Heart left ventricle (tissue), 16 donors: ENCODE measurements around the gene ZFR2. TPM values are rescaled to one million over a fixed set of nuclear protein-coding genes. Genes with fewer than 3 reads are reported as not detected.
A peak's percentile ranks its signal among the peaks of the same experiment; 100 is the strongest.

Source experiments
- ATAC-seq, 4 donors: fragments of 200-7000 bp; cut with Tn5 transposase; one replicate each; pipeline ENCODE4 v1.9.1; 2020 to 2022; ENCODE audit warnings: moderate library complexity in 4 of 4, mild to moderate bottlenecking in 3 of 4, moderate number of reproducible peaks in 1 of 4
- DNase-seq, 5 donors: peaks; one replicate each; pipeline ENCODE4 v3.0.0-alpha.2; 2020
- H3K27ac ChIP-seq, 12 donors: fragments of 200-600 bp; sonication (generic) in 4 of 12; one replicate each; pipeline versions ENCODE4 v1.5.0 to v1.8.0; 2016 to 2022; ENCODE audit warnings: mild to moderate bottlenecking in 2 of 12
- H3K27me3 ChIP-seq, 9 donors: fragments of 200-600 bp; sonication (generic) in 2 of 9; one replicate each; pipeline versions ENCODE4 v1.5.1 to v1.8.0; 2016 to 2022; ENCODE audit warnings: mild to moderate bottlenecking in 3 of 9
- H3K36me3 ChIP-seq, 9 donors: fragments of 200-600 bp; sonication (generic) in 2 of 9; one replicate each; pipeline versions ENCODE4 v1.5.0 to v1.8.0; 2018 to 2022; ENCODE audit warnings: mild to moderate bottlenecking in 2 of 9
- H3K4me1 ChIP-seq, 12 donors: fragments of 200-600 bp; sonication (generic) in 4 of 12; one replicate each; pipeline versions ENCODE4 v1.5.0 to v1.8.0; 2016 to 2022; ENCODE audit warnings: mild to moderate bottlenecking in 3 of 12
- H3K4me3 ChIP-seq, 12 donors: fragments of 200-600 bp; sonication (generic) in 4 of 12; one replicate each; pipeline versions ENCODE4 v1.5.0 to v1.8.0; 2017 to 2022; ENCODE audit warnings: mild to moderate bottlenecking in 9 of 12, moderate library complexity in 4 of 12
- H3K9me3 ChIP-seq, 12 donors: fragments of 200-600 bp; sonication (generic) in 4 of 12; one replicate each; pipeline versions ENCODE4 v1.5.0 to v1.8.0; 2016 to 2022; ENCODE audit warnings: mild to moderate bottlenecking in 1 of 12
- CTCF ChIP-seq, 12 donors: fragments of 200-600 bp; sonication (generic) in 4 of 12; IDR thresholded peaks; one replicate each; pipeline versions ENCODE4 v1.5.0 to v1.8.0; 2018 to 2022; ENCODE audit warnings: antibody characterized with exemption in 12 of 12, mild to moderate bottlenecking in 5 of 12
- POLR2A ChIP-seq, 2 donors: fragments of 450-650 bp; IDR thresholded peaks; one replicate each; pipeline ENCODE4 v1.6.1; 2017; ENCODE audit warnings: antibody characterized with exemption in 2 of 2, mild to moderate bottlenecking in 2 of 2, moderate library complexity in 2 of 2
- WGBS, 4 donors: extraction: QIAGEN DNeasy Blood & Tissue Kit in 2 of 4; methylation state at CpG; one replicate each; pipeline versions ENCODE4 v1.1.5 to v1.1.7; 2013 to 2018; 5-methylcytosine and 5-hydroxymethylcytosine counted together
- intact Hi-C, 10 donors: fragments of 100-400 bp; cut with DNase I; formaldehyde crosslinking; loops; one replicate each; pipeline versions ENCODE4 v1.11.1 to v1.14.2; 2022
- polyA plus RNA-seq, 2 donors: library from polyadenylated mRNA; stranded (reverse); fragments of 200-250 nt; gene quantifications; one replicate each; pipeline ENCODE4 v1.2.3, GENCODE V29; 2013
- total RNA-seq, 9 donors: library from RNA; depleted of rRNA in 2 of 9; stranded (reverse); fragments of >200 nt in 2 of 9; fragmentation: NEBNext Ultra II Directional in 3 of 9; extraction: Animal tissue kit (Norgen Biotek cat#: 25700) in 3 of 9; gene quantifications; one replicate each; pipeline versions ENCODE4 v1.1.0 to v1.2.4, GENCODE V29; 2016 to 2023
- donor health status: ischemic (EF 13 %, LVEDD 7.1; RV severe dilation, severe dysfunction).
- donor health status: healthy with polysubstance abuse.
- donor health status: DM: no; HTN: yes; CAD: no.
- donor health status: DM: no; HTN: no; CAD: no.
- donor health status: ischemic (EF 25% LVEDD 6.9; RV normal size, moderate dysfunction).
- donor health status: ischemic (EF 25% LVEDD 5.7; RV mildly dilated, moderate dysfunction).
- donor health status: healthy.
- donor health status: DM: yes; HTN: yes; CAD: no.
- donor health status: ischemic (EF 35%, LVEDD 5.7; RV mildly dilated, moderate dysfunction).
- donor health status: nonischemic (EF 11% LVEDD 7.7; RV severe dilation, severe dysfunction).
- donor health status: DM: yes; HTN: yes; CAD: no.
- donor health status: PGD.
- donor health status: ischemic (EF 29% LVEDD 5.4; RV normal size, mild dysfunction).
- donor health status: nonischemic (EF 23%, LVEDD 6.1; RV moderate dilation, normal function).

The ZFR2 gene
- total and polyA plus RNA-seq, 11 donors: 0.08 to 0.16 TPM; not detected in 9

GRCh38 chr19:3849787-3850186 is 19.1 kb downstream of the ZFR2 start:
- Histone ChIP-seq H3K27me3 (no peaks in the 10 kb centered on the region), H3K27ac (no peak overlapping the region), H3K4me3 (no peak overlapping the region), H3K9me3 (peaks cover 0 to 21% (median 11%) of the 10 kb centered on the region in 12 donors), H3K4me1 (no peaks in the 10 kb centered on the region), H3K36me3 (no peaks in the 10 kb centered on the region)
- TF ChIP-seq CTCF (IDR thresholded peaks at IDR 0.05) (no peak), POLR2A (IDR thresholded peaks at IDR 0.05) (no peak)
- 50 to 66% (median 63%) methylated on average over 8 to 12 of the region's 12 CpGs for WGBS, 4 donors
- no peak for DNase-seq
- intact Hi-C loops: no loop called here
- peak in 1 of 4 donors; percentile 21 for ATAC-seq

- Histone ChIP-seq H3K4me3 (no peak overlapping the region), H3K36me3 (no peaks in the 10 kb centered on the region), H3K27me3 (no peaks in the 10 kb centered on the region), H3K27ac (no peak overlapping the region), H3K9me3 (peaks cover 0 to 21% (median 11%) of the 10 kb centered on the region in 12 donors), H3K4me1 (no peaks in the 10 kb centered on the region)
- no peak for TF ChIP-seq POLR2A (IDR thresholded peaks at IDR 0.05)
- TF ChIP-seq CTCF (IDR thresholded peaks at IDR 0.05): peak in 7 of 12 donors; percentile 12 to 49 (median 30)
- DNase-seq (peak in 1 of 5 donors; percentile 46), ATAC-seq (peak in 1 of 4 donors; percentile 54)
- WGBS, 4 donors: 46 to 78% (median 63%) methylated on average over 3 to 5 of the region's 5 CpGs
- intact Hi-C loops: no loop called here
Observed at GRCh38 chr19:3849092-3849491, 19.7 kb downstream of the ZFR2 start.

GRCh38 chr19:3844596-3844995 is 24.2 kb downstream of the ZFR2 start:
- intact Hi-C loops: no loop called here
- no peaks in the 10 kb centered on the region for H3K9me3 ChIP-seq
- no peak for ATAC-seq
- WGBS, 4 donors: 53 to 70% (median 66%) methylated on average over 5 of the region's 5 CpGs
- TF ChIP-seq POLR2A (IDR thresholded peaks at IDR 0.05): no peak
- no peak for TF ChIP-seq CTCF (IDR thresholded peaks at IDR 0.05)
- H3K4me1 ChIP-seq: no peaks in the 10 kb centered on the region
- no peak overlapping the region for H3K4me3 ChIP-seq
- no peaks in the 10 kb centered on the region for H3K27me3 ChIP-seq
- DNase-seq: no peak
- H3K27ac ChIP-seq: no peak overlapping the region
- no peaks in the 10 kb centered on the region for H3K36me3 ChIP-seq

GRCh38 chr19:3842948-3843347 is 25.9 kb downstream of the ZFR2 start:
- Histone ChIP-seq H3K36me3 (no peaks in the 10 kb centered on the region), H3K9me3 (no peaks in the 10 kb centered on the region), H3K27ac (no peak overlapping the region), H3K27me3 (no peaks in the 10 kb centered on the region), H3K4me3 (no peak overlapping the region), H3K4me1 (no peaks in the 10 kb centered on the region)
- TF ChIP-seq CTCF (IDR thresholded peaks at IDR 0.05): no peak
- no peak for TF ChIP-seq POLR2A (IDR thresholded peaks at IDR 0.05)
- intact Hi-C loops: no loop called here
- WGBS, 4 donors: 86 to 91% (median 89%) methylated on average over 11 of the region's 11 CpGs
- no peak for DNase-seq
- no peak for ATAC-seq
